NK-92 (cell line): ENCODE data around the gene GPX1.

Experiments
- DNase-seq: peaks from one replicate; lab custom pipeline; 2025; ENCODE audit not compliant: unreplicated experiment; lab: John Stamatoyannopoulos, UW

The GPX1 gene

DNA sequence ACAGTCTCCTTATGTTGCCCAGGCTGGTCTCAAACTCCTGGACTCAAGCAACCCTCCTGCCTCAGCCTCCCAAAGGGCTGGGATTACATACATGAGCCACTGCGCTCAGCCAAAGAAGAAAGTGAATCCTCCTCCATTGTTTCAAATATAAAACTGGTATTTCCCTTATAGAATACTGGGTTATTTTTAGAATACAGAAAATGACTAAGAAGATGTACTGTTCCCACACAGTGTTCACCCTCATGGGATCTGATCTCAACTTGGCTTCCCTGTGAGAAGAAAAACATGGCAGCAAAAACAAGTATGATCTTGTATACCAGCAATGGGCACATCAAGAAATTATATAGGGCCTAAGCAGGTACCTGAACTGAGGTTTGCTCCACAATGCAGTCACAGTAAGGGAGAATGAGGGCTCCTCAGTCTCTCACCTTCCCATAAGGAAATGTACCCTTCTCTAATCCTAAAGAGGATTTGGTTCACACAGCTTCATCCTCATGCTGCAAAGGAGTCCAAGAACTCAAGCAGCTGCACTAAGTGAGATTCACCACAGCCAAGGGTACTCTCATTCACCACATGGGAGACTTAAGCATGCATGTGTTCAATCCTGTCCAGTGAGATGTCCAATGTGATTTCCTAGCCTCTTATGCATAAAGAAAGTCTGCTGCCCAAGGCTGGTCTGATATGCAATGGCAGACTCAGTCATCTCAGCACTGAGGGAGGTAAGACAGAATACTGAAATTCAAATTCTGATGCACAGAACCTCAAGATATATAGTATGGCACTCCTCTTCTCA lies 44.1 kb downstream of the GPX1 start:
- no peak for DNase-seq

- DNase-seq: no peak
These were observed 46.9 kb downstream of the GPX1 start for GRCh38 chr3:49311283-49311682.

DNA sequence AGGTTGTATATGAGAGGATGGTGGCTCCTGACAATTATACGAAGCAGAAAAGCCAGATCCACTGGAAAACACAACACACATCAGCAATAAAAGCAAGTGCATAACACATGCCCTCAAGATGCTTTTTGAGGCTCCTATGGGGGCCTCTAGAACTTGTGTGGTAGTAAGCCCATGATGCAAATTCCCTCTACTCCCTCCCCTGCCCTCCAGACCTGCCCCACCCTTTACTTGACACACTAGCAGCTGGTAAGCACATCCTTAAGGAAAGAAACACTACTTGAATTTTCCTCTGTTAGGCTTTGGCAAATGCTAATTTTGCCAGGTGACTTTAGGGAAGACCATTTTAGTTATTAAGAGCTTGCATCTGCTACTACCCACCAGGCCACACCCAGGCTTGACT lies 47.5 kb downstream of the GPX1 start:
- DNase-seq: no peak
